Stimulated activated CD4-positive, alpha-beta T cell treated with anti-CD3 and anti-CD28 coated beads, Interleukin-4, amount 100 ng/mL, for 4 hours (primary cell): ENCODE data around the gene DCTD.

Source experiments
- DNase-seq, 2 experiments: peaks; one replicate each; pipeline ENCODE4 v3.0.0-alpha.2; 2020

Gene DCTD

GRCh38 chr4:182917182-182918043, at the start of gene DCTD:
TSS of gene DCTD (minus strand) at chr4:182917386. CDS start at chr4:182915568, 1,818 bp downstream.
- peak; percentile 81 to 83 for DNase-seq

GRCh38 chr4:182960746-182961145, 43.6 kb upstream of the DCTD start:
- no peak for DNase-seq

GRCh38 chr4:182960228-182960627, 43.0 kb upstream of the DCTD start:
- no peak for DNase-seq

DNA sequence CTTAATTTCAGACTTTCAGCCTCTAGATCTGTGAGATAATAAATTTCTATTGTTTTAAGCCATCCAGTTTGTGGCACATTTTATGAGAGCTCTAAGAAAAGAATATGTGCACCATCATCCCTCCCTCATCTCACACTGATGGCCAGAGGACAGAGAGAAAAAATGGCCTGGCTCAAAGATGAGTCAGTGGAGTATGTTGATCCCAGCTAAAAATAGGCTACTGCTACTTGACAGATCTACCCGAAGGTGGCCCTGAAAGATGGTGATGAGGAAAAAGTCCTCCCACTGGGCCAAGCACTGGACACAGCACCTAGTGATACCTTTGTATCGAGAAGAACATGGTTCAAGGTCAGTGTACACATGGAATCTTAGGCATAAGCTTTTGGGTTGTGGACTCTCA, 38.2 kb upstream of the DCTD start:
- DNase-seq, result no peak

- no peak for DNase-seq
Observed at GRCh38 chr4:182944484-182945213, 27.5 kb upstream of the DCTD start.

GRCh38 chr4:182939680-182940079, 22.5 kb upstream of the DCTD start:
- no peak for DNase-seq

GRCh38 chr4:182938205-182938645, 21.0 kb upstream of the DCTD start:
- peak; percentile 48 to 63 for DNase-seq

DNA sequence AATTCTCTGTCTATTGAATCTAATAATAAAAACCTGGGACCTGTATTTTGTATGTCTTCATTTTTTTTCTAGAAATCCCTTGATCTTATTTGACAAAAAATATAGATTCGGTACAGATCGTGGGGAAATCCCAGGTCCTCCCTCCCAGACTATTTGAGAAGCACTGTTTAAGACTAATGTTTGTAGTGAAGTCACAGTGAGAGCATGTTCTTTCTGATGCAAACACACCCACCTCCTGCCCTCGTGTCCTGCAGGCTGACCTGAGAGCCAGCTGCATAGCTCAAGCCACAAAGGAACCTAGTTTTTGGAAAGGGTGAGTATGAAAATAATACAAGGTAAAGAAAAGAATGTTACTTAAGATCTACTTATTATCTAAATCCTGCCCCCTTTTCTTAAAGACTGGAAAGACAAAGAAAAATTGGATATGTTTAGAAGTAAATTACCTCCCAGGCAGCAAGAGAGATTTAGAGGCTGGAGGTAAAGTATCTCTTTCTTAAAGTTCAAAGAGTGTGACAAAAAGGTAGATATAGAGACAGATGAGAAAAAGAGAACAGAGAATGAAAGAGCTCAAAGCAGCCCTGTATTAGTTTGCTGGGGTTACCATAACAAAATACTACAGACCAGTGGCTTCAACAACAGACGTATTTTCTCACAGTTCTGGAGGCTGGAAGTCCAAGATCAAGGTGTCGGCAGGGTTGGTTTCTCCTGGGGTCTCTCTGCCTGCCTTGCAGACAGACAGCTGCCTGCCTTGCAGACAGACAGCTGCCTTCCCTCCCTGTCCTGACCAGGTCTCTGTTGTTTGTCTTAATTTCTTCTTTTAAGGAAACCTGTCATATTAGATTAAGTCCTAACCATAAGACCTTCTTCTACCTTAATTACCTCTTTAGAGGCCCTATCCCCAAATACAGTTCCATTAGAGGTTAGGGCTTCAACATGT, 20.4 kb upstream of the DCTD start:
- DNase-seq, result no peak

- no peak for DNase-seq
Observed at GRCh38 chr4:182932651-182933050, 15.5 kb upstream of the DCTD start.

GRCh38 chr4:182931691-182932345, 14.6 kb upstream of the DCTD start:
- DNase-seq, result no peak

DNA sequence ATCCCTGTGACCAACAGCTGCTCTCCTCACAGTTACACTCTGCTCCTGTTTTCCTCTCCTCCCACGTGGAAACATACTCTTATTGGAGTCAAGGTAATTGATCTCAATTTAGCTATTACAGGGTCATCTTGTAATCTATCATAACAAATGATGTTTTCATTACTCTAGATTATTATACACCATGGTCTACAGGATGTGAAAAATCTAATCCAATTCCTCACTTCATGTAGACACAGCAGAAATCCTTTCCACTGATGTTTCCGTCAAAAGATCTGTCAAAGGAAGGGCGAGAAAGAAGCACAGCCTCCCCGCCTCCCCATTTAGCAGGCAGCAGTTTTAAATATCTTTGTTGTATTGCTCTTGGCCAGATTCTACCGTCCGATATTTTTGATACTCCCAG, 13.7 kb upstream of the DCTD start:
- DNase-seq, result no peak

DNA sequence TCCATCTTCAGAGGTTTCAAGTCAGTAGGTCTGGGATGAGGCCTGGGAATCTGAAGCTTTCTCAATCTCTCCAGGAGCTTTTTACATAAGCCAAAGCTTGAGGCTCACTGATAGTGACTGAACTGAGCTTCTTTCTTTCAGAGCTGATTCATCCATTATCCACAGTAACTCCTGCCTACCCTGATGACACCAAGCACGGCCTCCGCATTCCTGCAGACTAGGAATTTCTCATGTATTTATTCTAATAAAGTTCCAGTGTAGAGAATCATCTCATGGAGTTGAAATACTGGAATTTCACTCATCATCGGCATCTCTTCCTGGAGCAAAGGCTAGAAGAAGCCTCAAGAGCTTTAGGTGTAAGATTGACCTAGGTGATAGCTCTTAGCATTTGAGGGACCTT, 12.1 kb upstream of the DCTD start:
- no peak for DNase-seq

DNA sequence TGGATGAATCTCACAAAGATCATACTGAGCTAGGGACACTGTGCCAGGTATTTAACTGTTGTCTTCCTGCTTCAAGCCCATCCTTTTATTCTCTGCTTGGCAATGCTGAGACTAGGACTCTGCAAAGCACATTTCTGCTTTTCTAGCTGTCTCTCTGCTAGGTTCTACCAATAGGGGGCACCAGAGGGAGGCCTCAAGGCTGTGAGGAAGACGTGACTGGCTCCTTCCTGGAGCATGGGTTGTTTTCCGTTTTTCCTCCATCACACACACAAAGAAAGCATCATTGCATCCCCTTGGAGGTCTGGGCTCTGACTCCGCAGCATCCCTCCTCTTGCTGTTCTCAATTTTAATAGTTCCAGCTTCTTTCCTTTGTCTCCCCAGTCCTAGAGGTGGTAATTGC, 10.9 kb upstream of the DCTD start:
- DNase-seq, result no peak

- DNase-seq, result no peak
Observed at GRCh38 chr4:182927505-182927904, 10.3 kb upstream of the DCTD start.

- DNase-seq, result no peak
Observed at GRCh38 chr4:182925855-182926254, 8.7 kb upstream of the DCTD start.

DNA sequence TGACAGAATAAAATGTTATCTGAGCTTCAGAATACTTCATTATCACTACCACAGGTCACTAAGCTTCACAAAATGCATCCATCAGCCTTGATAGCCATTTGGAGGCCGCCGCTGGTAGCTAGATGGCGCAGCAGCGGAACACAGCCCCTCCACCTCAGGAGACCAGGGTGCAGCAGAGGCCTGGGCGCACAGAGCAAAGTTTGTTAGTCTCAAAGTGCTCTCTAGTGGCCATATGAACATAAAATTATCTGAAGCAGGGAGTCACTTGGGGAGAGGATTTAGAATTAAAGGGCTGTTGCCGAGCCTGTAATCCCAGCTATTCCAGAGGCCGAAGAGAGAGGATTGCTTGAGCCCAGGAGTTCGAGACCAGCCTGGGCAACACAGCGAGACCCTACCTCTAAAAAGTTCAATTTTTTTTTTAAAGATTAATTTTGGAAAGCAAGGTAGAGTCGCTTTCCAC, 8.1 kb upstream of the DCTD start:
- peak; percentile 43 to 65 for DNase-seq

GRCh38 chr4:182924497-182924896, 7.3 kb upstream of the DCTD start:
- no peak for DNase-seq

- no peak for DNase-seq
Observed at GRCh38 chr4:182923796-182924340, 6.7 kb upstream of the DCTD start.

DNA sequence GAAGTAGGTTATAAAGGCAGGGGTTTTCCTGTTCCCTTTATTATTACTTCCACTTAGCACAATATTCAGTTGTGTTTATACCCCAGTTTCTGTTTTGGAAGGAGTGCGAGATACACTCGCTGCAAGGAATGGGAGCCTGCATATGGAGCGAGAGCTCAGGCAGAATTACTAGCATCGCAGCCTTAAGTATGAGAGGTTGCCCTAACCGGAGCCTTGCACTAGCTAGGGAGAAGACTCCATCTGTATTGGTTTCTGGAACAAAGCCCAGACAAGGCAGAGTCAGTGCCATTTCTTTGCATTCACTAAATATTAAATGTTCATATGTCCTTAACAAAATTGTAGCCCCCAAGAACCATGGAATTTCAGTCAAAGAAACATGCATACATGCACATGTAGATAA, 6.2 kb upstream of the DCTD start:
- no peak for DNase-seq

DNA sequence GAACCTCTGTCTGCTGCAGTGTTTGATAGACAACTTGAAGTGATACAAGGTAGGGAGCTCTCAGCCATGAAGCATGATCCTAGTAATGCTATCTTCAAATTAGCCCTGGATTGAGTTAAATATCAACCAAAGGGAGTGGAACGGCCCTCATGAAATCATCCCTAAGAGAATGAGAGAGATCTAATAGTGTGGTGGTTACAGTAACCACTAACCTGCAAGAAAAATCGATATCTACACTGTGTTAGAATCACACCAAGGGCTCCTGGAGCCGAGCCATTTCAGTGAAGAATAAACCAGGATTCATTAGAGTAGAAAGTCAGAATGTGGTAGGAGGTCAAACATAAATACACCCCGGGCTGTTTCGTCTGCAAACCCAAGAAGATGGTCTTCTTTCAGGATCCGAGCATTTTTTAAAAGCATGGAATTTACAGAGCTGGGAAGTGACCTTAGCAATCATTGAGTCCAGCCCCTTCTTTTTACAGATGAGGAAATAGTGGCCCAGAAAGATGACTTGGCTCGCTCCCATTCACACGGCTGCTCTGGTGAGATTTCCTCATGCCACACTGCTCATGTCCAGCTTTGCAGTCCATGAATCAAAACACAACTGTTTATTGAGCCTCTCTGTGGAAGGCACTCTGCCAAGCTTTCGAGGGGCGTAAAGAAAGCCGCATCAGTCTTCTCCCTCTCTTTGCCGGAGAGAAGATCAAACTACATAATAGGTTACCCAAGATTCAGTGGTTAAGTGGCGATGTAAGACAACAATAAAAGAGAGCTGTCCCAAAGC, 5.5 kb upstream of the DCTD start:
- DNase-seq, result no peak

- DNase-seq, result no peak
Observed at GRCh38 chr4:182921608-182922007, 4.4 kb upstream of the DCTD start.
